ENCODE measurements around the gene PLA2G4B.

DNA sequence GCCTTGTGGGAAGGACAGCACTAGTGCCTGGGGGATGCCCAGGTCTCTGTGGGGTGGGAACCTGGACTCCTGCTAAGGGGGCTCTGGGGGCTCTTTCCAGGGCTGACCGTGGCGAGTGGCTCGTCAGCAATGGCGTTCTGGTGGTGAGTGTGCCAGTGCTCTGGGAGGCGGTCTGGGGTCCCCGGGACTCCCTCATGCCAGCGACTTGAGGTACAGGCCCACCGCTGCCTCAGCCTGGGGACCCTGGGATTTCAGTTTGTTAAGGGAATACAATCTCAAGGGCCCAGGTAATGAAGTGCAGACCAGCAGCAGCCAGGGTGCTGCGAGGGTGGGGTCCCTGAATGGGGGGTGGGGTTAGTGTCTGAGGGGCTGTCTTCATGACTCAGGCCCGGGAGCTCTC is 2.5 kb downstream of the PLA2G4B start:
- TF ChIP-seq, protein P1, sequence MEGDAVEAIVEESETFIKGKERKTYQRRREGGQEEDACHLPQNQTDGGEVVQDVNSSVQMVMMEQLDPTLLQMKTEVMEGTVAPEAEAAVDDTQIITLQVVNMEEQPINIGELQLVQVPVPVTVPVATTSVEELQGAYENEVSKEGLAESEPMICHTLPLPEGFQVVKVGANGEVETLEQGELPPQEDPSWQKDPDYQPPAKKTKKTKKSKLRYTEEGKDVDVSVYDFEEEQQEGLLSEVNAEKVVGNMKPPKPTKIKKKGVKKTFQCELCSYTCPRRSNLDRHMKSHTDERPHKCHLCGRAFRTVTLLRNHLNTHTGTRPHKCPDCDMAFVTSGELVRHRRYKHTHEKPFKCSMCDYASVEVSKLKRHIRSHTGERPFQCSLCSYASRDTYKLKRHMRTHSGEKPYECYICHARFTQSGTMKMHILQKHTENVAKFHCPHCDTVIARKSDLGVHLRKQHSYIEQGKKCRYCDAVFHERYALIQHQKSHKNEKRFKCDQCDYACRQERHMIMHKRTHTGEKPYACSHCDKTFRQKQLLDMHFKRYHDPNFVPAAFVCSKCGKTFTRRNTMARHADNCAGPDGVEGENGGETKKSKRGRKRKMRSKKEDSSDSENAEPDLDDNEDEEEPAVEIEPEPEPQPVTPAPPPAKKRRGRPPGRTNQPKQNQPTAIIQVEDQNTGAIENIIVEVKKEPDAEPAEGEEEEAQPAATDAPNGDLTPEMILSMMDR (conservative IDR thresholded peaks at IDR 0.05) = no peak
- TF ChIP-seq EZH2 (IDR thresholded peaks at IDR 0.05; ENCODE audit: low read depth) = no peak

All from PC-9 (cell line).